GM23248 (cell line): ENCODE measurements around the gene FDPS.

Experiments used
- EZH2 ChIP-seq: fragments of 200-600 bp; sonication (generic); IDR thresholded peaks from 2 replicates; pipeline ENCODE4 v1.6.1; 2018; ENCODE audit warnings: antibody characterized with exemption, mild to moderate bottlenecking; ENCODE audit not compliant: insufficient read depth, poor library complexity, severe bottlenecking
- EZH2phosphoT487 ChIP-seq: fragments of 200-600 bp; sonication (generic); IDR thresholded peaks from 2 replicates; pipeline ENCODE4 v1.6.1; 2018; ENCODE audit warnings: antibody characterized with exemption, moderate library complexity, mild to moderate bottlenecking, low read depth; ENCODE audit not compliant: insufficient read depth

- TF ChIP-seq EZH2phosphoT487 (no peak), EZH2 (no peak)
Observed at GRCh38 chr1:155267373-155267772, 41.3 kb upstream of the FDPS start.
